HL-60 (cell line): ENCODE data around the gene FOXF2.

Source experiments
- DNase-seq, 2 experiments: peaks; one replicate each; pipeline ENCODE4 v3.0.0-alpha.2; 2010 to 2020; ENCODE audit warnings: low read depth in 1 of 2, low spot score in 1 of 2
- H3K27ac ChIP-seq: fragments of 250-450 bp; sonication (Bioruptor Pico); replicated peaks from 2 replicates; pipeline ENCODE4 v1.5.1; 2020; ENCODE audit warnings: mild to moderate bottlenecking, moderate library complexity
- H3K27me3 ChIP-seq: fragments of 250-450 bp; sonication (Bioruptor Pico); 2 replicates; pipeline ENCODE4 v1.5.1; 2021; ENCODE audit warnings: mild to moderate bottlenecking, moderate library complexity; ENCODE audit not compliant: insufficient read depth, poor library complexity, severe bottlenecking
- H3K4me3 ChIP-seq: replicated peaks from 2 replicates; pipeline ENCODE4 v1.5.1; 2011; ENCODE audit warnings: mild to moderate bottlenecking, control low read depth, low read length; ENCODE audit not compliant: insufficient read depth
- GABPA ChIP-seq: IDR thresholded peaks from 2 replicates; pipeline ENCODE4 v1.6.1; 2012; ENCODE audit warnings: low read depth
- POLR2AphosphoS5 ChIP-seq: IDR thresholded peaks from 2 replicates; pipeline ENCODE4 v1.6.1; 2012; ENCODE audit warnings: low read depth
- REST ChIP-seq: IDR thresholded peaks from 2 replicates; pipeline ENCODE4 v1.6.1; 2012; ENCODE audit warnings: low read depth; ENCODE audit not compliant: insufficient replicate concordance
- SPI1 ChIP-seq: IDR thresholded peaks from 2 replicates; pipeline ENCODE4 v1.6.1; 2012; ENCODE audit warnings: low read depth, mild to moderate bottlenecking, borderline replicate concordance
- TF ChIP-seq, protein P1 (sequence below): IDR thresholded peaks from one replicate; pipeline ENCODE4 v1.5.1; 2011; ENCODE audit warnings: low read length, control low read depth, inconsistent platforms; ENCODE audit not compliant: insufficient read depth

Gene FOXF2

DNA sequence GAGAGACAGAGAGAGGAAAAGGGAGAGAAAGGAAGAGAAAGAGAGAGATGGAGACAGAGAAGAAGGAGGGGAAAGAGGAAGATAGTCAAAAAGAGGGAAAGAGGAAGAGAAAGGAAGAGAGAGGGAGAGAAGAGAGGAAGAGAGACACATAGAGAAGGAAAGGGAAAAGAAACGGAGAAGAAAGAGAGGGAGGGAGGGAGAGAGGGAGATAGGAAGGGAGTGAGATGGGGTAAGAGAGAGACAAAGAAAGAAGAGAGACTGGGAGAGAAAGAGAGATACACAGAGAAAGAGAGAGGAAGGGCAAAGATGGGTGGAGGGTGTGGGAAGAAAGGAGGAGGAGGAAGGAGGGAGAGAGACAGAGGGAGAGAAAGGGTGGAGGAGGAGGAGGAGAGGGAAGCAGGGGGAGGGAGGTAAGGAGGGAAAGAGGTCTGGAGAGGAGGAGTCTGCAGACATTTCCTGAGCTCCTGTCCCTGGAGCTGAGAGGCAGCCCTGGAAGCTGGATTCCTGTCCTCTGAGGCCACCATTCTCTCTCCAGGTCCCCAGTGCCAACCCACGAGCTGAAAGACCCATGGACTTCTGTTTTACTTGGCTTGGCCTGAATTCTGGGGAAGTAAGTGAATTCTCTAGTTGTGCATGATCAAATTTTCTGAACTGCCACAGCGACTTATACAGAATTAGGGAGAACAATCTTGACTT lies 9.9 kb downstream of the FOXF2 start:
- Histone ChIP-seq H3K4me3 (no peak overlapping the region), H3K27ac (no peak overlapping the region), H3K27me3 (peaks cover 41% of the 10 kb centered on the region)
- no peak for TF ChIP-seq POLR2AphosphoS5
- TF ChIP-seq, protein P1, sequence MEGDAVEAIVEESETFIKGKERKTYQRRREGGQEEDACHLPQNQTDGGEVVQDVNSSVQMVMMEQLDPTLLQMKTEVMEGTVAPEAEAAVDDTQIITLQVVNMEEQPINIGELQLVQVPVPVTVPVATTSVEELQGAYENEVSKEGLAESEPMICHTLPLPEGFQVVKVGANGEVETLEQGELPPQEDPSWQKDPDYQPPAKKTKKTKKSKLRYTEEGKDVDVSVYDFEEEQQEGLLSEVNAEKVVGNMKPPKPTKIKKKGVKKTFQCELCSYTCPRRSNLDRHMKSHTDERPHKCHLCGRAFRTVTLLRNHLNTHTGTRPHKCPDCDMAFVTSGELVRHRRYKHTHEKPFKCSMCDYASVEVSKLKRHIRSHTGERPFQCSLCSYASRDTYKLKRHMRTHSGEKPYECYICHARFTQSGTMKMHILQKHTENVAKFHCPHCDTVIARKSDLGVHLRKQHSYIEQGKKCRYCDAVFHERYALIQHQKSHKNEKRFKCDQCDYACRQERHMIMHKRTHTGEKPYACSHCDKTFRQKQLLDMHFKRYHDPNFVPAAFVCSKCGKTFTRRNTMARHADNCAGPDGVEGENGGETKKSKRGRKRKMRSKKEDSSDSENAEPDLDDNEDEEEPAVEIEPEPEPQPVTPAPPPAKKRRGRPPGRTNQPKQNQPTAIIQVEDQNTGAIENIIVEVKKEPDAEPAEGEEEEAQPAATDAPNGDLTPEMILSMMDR: no peak
- no peak for TF ChIP-seq SPI1
- no peak for TF ChIP-seq REST
- TF ChIP-seq GABPA: no peak
- no peak for DNase-seq

GRCh38 chr6:1400126-1400850 lies 10.9 kb downstream of the FOXF2 start:
- H3K27me3 ChIP-seq: peaks cover 32% of the 10 kb centered on the region

More at GRCh38 chr6:1400126-1400850, 10.9 kb downstream of the FOXF2 start:
- H3K4me3 ChIP-seq: no peak overlapping the region
- TF ChIP-seq REST (no peak), SPI1 (no peak), POLR2AphosphoS5 (no peak), GABPA (no peak)
- TF ChIP-seq, protein P1: no peak
- no peak overlapping the region for H3K27ac ChIP-seq
- no peak for DNase-seq
